Lower leg skin (tissue), 3 donors: Measurements from ENCODE around the gene SOS1.

Experiments
- POLR2A ChIP-seq, 2 donors: fragments of 450-650 bp; IDR thresholded peaks; one replicate each; pipeline ENCODE4 v1.6.1; 2016 to 2017; ENCODE audit warnings: antibody characterized with exemption in 2 of 2, mild to moderate bottlenecking in 1 of 2, moderate library complexity in 1 of 2
- TF ChIP-seq, protein P1 (sequence below), 3 donors: fragments of 450-650 bp; IDR thresholded peaks; one replicate each; pipeline ENCODE4 v1.5.1; 2016; ENCODE audit warnings: antibody characterized with exemption in 3 of 3, mild to moderate bottlenecking in 3 of 3, moderate library complexity in 2 of 3

- TF ChIP-seq, protein P1, sequence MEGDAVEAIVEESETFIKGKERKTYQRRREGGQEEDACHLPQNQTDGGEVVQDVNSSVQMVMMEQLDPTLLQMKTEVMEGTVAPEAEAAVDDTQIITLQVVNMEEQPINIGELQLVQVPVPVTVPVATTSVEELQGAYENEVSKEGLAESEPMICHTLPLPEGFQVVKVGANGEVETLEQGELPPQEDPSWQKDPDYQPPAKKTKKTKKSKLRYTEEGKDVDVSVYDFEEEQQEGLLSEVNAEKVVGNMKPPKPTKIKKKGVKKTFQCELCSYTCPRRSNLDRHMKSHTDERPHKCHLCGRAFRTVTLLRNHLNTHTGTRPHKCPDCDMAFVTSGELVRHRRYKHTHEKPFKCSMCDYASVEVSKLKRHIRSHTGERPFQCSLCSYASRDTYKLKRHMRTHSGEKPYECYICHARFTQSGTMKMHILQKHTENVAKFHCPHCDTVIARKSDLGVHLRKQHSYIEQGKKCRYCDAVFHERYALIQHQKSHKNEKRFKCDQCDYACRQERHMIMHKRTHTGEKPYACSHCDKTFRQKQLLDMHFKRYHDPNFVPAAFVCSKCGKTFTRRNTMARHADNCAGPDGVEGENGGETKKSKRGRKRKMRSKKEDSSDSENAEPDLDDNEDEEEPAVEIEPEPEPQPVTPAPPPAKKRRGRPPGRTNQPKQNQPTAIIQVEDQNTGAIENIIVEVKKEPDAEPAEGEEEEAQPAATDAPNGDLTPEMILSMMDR (IDR thresholded peaks at IDR 0.05): no peak
- no peak for TF ChIP-seq POLR2A (IDR thresholded peaks at IDR 0.05)
Observed at GRCh38 chr2:39017334-39017733, 103.5 kb downstream of the SOS1 start.
